ENCODE measurements around the gene CTIF.

GRCh38 chr18:48558248-48558647, 19.4 kb downstream of the CTIF start:
- TF ChIP-seq CTCF (conservative IDR thresholded peaks at IDR 0.05; ENCODE audit: low read length) = no peak
- no peak for TF ChIP-seq EZH2phosphoT487 (IDR thresholded peaks at IDR 0.05; ENCODE audit: borderline replicate concordance, low read depth, low read length)

Measured in OCI-LY7 (cell line).